Neural cell (in vitro differentiated cells): ENCODE results near the gene PDIA2.

ENCODE experiments used
- EZH2 ChIP-seq: fragments of 200-600, 300-800 bp; shearing (Covaris generic), sonication (generic); IDR thresholded peaks from 2 replicates; pipeline ENCODE4 v1.6.1; 2014; ENCODE audit warnings: antibody characterized with exemption, low read length, borderline replicate concordance, mild to moderate bottlenecking; ENCODE audit not compliant: insufficient read depth, poor library complexity, severe bottlenecking
- TAF1 ChIP-seq: IDR thresholded peaks from 2 replicates; pipeline ENCODE4 v1.6.1; 2012; ENCODE audit warnings: low read depth

DNA sequence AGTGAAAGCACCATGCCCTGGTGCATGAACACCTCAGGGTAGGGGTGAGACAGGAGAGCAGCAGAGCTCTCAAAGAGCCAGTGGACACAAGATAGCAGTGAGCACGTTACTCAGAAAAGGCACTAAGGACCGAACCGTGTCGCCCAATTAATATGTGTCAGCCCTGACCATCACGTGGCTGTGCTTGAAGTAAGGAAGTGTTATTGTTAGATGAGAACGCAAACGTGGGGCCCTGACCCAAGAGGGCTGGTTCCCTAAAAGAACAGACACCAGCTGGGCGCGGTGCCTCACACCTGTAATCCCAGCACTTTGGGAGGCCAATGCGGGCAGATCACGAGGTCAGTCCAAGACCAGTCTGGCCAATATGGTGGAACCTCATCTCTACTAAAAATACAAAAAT is 53.3 kb downstream of the PDIA2 start:
- no peak for TF ChIP-seq TAF1
- no peak for TF ChIP-seq EZH2
